SKM-1 (cell line): ENCODE results near the gene APOB.

Experiments
- DNase-seq: peaks from one replicate; lab custom pipeline; 2025; ENCODE audit not compliant: unreplicated experiment; lab: John Stamatoyannopoulos, UW

The APOB gene

DNA sequence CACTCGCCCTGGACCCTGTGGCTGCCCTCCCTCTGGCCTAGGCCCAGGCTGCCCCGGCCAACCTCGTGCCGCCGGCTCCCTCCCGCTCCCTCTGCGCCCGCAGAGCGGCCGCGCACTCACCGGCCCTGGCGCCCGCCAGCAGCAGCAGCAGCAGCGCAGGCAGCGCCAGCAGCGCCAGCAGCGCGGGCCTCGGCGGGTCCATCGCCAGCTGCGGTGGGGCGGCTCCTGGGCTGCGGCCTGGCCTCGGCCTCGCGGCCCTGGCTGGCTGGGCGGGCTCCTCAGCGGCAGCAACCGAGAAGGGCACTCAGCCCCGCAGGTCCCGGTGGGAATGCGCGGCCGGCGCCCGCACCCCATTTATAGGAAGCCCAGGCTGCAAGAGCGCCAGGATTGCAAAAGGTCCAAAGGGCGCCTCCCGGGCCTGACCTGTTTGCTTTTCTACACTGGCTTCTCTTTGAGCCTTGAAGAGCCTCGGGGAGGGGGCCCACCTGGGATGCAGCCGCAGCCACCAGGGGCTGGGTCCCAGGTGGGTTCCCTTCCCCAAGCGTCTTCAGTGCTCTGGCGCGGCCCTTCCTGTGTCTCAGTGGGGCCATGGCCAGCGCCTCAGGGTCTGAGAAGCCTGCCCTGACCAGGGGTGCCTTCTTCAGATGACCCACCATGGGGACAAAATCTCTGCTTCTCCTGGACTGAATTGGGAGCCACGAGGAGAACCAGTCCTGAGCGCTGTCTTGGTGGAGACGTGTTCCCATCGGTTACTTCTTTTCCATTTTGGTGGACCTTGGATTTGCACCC, at the start of gene APOB:
APOB (minus strand) TSS at position 330 of the 789 bp plus-strand sequence; CDS start at position 202, 128 bp downstream.
- no peak for DNase-seq

- DNase-seq = no peak
These were observed 48.5 kb upstream of the APOB start for GRCh38 chr2:21092308-21092869.

DNA sequence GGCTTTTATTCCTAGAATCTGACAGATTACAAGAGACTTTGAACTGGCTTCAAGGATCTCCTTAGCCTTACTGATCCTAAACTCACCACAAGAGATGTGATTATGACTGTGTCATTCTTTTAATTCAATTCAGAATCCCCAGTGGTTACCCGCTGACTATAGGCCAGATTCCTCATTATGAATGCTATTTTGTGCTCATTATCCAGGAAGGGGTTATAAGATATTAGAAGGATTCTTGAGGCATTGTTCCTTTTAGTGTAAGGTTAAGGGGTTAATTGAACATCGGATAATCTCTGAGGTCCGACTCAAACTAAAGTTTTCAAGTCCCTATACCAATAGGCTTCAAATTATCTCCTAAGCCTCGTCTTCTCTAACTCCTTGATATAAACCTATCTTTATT, 40.5 kb upstream of the APOB start:
- DNase-seq = no peak

DNA sequence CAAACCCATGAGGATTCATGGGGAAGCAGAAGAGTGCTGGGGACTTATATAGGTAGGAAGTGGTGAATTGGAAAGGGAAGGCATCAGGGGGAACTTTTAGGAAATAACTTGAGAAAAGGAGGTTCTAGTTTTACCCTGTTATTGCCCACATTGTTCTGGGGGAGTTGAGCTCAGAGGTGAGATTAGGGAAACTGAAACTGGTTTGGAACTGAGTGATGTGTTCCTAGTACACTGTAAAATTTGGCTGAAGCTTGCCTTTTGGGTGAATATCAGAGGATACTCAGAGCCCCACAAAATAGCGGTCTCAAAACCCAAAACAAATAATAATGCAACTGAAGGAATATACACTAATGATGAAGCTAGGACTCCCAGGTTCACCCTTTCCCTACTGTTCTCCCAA, 39.6 kb upstream of the APOB start:
- DNase-seq = no peak

DNA sequence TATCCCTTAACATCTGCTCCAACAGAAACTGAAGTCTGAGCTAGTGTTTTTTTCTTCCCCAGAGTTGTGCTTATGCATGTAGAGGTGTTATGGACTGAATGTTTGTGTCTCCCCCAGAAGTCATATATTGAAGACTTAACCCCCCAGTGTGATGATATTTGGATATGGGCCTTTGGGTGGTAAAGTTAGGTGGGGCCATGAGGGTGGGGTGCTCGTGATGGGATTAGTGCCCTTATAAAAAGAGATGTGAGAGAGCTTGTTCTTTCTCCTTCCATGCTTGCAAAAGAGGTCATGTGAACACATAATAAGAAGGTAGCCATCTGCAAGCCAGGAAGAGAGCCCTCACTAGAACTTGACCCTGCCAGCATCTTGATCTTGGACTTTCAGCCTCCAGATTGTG, 34.4 kb upstream of the APOB start:
- DNase-seq = no peak

DNA sequence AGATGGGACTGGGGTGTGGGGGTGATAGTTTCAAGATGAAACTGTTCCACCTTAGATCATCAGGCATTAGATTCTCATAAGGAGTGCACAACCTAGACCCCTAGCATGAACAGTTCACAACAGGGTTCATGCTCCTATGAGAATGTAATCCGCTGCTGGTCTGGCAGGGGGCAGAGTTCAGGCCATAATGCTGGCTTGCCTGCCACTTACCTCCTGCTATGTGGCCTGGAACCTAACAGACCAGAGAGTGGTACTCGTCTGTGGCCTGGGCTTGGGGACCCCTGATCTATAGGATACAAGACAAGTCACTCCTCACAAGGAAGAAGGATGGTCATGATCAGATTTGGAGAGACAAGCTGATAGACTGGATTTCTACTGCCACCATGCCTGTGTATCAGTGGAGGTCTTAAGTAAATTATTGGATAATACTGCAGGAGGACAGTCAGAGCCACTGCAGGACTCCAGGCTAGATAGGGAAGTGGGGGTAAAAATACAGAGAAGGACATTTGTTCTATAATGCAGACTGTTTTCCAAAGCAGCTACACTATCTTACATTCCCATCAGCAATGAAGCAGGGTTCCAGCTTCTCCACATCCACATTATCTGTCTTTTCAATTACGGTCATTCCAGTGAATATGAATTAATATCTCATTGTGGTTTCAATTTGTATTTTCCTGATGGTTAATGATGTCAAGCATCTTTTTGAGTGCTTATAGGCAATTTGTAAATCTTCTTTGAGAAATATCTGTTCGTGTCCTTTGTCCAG, 28.8 kb upstream of the APOB start:
- no peak for DNase-seq

DNA sequence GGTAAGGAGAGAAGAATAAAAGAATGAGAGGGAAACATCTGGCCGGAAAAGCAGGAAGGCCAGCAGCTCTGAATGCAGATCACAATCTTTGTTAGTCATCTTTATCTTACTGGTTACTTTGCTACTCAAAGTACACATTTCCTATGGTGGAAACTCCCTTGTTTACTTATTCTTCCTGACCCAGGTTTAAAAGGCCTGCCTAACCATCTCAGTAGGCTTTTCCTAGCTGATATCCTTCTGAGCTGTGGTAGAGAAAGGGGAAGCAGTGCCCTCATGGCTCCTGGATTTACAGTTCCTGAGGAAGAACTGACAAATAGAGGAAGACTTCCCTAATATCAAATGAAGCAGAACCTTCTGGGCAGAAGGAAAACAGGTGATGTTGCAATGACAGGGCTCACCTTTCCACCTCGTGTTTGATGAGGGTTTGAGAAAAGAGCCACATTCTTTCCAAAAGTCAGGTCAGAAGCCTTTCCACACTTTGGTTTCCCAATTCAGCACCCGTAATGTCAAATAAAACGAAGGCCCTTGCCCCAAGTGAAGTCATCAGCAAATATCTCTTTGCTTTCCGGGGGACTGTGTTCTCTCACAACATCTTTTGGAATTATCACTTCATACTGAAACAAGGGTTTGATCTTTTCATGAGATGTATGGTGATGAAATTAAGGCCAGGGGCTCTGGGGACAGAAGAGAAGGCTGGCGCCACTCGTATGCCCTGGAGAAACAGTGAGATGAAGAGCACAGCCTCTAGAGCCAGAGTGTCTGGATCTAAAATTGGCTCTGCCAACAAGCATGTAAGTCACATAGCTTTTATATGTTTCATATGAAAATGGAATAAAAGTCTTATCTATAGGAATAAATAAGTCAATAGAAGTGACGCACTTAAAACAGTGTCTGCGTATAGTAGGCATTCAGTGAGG, 26.7 kb upstream of the APOB start:
- no peak for DNase-seq

GRCh38 chr2:21069746-21070340, 26.0 kb upstream of the APOB start:
- DNase-seq = no peak

DNA sequence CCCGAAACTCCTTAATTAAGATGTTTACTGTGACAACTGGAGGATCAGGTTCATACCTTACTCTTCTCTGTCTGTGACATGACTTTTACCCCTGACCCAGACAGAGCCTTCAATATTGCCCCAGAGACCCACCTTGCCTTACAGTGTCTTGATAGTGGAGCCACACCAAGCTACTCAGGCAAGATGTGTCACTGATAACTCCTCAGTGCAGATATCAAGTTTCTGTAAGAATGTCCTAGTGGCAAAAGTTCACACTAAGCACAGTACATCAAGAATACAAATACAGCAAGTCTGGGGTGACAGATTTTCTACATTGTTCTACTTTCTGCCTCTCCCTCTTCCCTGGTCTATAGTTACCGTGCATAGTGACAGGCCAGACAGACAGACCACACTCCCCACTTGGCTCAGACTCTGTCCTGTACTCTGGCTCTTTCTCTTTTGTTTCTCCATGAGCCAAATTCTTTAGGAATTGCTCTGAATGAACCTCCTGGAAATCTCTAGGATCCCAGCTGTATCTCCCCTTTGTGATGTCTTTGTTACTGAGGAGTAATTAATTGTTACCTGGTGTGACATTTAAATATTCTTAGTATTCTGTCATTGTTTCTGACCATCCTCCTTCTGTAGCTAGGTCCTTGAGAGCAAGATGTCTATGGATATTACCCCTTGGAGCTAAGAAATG, 24.1 kb upstream of the APOB start:
- no peak for DNase-seq

- no peak for DNase-seq
These were observed 23.3 kb upstream of the APOB start for GRCh38 chr2:21067125-21067524.

DNA sequence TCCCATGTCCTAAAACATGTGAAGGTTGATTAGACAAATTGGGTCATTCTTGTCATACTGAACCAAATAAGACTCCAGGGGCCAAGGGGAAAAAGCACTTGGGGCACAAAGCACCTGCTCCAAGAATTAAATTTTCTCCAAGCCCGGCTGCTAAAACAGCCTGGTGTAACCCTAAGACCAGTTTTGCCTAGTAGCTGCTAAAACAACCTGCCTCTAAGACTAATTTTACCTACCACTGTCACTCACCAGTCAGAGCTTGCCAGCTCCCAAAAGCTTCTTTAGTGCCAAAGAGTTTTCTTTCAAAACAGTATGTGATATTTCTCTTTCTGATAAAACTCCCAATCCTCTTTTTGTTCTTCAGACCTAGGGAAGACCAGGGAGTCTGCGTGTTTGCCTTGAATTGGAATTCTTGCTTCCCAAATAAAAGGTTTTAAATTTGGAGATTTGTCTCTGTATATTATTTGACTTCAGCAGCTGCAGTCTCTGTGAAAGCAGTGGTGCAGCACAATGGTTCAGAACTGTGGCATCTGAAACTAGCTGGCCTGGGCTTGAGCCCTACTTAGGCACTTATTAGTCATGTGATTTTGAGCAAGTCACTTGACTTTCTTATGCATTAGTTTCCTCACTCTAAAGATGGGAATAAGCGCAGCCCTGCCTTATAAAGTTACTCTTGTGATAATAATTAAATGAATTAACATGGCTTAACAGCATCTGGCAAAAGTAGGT, 16.2 kb upstream of the APOB start:
- DNase-seq = no peak

DNA sequence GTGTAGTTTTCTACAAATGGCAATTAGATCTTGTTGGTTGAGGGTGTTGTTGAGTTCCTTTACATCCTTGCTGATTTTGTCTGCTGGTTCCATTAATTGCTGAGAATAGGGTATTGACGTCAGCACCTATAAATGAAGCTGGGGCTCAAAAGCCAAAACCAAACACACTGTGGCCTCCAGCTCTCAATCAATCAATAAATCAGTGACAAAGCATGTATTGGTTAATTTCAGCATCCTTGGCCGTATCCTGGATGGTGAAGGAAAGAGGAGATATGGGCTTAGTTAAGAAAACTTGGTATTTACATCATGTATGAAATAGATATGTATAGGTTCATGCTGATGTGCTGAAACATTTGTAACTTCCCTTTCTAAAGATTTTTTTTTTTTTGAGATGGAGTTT, 13.2 kb upstream of the APOB start:
- no peak for DNase-seq

DNA sequence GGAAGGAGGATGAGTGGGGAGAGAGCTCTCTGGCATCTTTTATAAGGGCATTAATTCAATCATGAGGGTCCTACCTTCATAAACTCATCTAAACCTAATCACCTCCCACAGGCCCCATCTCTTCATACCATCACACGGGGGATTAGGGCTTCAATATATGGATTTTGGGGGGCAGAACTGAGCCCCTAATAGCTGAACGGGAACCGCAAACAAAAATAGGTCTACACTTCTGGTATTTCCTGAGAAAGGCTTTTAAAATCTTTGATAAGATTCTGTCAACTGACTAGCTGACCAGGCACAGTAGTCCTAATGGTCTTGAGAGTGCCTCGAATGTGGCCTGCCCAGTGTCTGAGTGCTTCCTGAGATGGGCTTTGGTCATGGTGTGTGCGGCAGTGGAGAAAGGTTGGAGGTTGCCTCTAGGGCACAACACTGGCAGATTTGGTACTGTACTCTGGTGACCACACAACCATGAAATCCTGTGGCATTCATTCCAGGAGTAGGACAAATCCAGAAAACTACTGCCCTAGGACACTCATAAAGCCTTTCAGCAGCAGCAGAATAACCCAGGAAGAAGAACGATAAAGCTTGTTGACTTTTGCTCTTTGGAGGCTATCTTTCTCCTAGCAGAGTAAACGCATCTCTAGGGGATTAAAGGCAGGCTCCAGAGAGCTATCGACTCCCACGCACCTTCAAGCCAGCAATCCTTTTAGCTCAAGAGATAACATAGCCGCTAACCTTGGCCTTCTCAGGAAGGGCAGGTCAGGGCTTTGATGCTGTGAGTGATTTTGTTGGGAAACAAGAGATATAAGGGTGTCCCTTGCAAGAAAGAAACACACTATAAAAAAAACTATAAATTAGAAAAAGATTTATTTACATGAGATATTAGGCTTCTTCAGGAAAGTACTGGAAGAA, 12.3 kb upstream of the APOB start:
- DNase-seq = no peak

- no peak for DNase-seq
These were observed 11.6 kb upstream of the APOB start for GRCh38 chr2:21055451-21055850.

GRCh38 chr2:21054011-21054410, 10.1 kb upstream of the APOB start:
- no peak for DNase-seq

DNA sequence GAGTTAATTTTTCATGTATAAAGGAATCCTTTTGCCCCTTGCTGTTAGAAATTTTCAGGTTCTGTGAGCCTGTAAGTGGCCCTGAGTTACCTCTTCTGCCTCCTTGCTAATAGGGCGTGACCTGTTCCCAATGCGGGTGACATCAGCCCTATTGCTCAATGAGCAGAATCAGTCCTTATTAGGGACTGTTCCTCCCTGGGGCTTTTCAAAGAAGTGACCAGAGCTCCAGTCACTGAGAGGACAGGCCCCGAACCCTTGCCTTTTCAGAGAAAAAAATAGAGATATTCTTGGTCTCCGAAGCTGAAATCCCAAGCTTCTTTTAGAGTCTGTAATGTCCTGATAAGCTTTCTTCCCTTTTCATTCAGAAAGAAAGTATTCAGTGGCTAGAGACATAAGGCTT, 8.2 kb upstream of the APOB start:
- no peak for DNase-seq

- DNase-seq = no peak
These were observed 6.3 kb upstream of the APOB start for GRCh38 chr2:21050164-21050563.
